Ascending aorta (tissue), 2 donors: Measurements from ENCODE around the gene C1QL2. TPM values are rescaled to one million over a fixed set of nuclear protein-coding genes. Genes with fewer than 3 reads are reported as not detected.

Source experiments
- DNase-seq, 2 donors: peaks; one replicate each; pipeline ENCODE4 v3.0.0-alpha.2; 2019; ENCODE audit warnings: low spot score in 2 of 2
- H3K27ac ChIP-seq, 2 donors: fragments of 200-600 bp; sonication (generic); one replicate each; pipeline ENCODE4 v1.5.1; 2016 to 2017; ENCODE audit warnings: mild to moderate bottlenecking in 1 of 2
- H3K27me3 ChIP-seq: fragments of 200-600 bp; sonication (generic); one replicate; pipeline ENCODE4 v1.5.1; 2017
- H3K36me3 ChIP-seq, 2 donors: fragments of 200-600 bp; sonication (generic); one replicate each; pipeline ENCODE4 v1.5.1; 2016
- H3K4me1 ChIP-seq, 2 donors: fragments of 200-600 bp; sonication (generic); one replicate each; pipeline ENCODE4 v1.5.1; 2016 to 2017; ENCODE audit warnings: mild to moderate bottlenecking in 1 of 2
- H3K4me3 ChIP-seq, 2 donors: fragments of 200-600 bp; sonication (generic); one replicate each; pipeline ENCODE4 v1.5.1; 2016 to 2017; ENCODE audit warnings: mild to moderate bottlenecking in 1 of 2
- H3K9me3 ChIP-seq, 2 donors: fragments of 200-600 bp; sonication (generic); one replicate each; pipeline ENCODE4 v1.5.1; 2016
- intact Hi-C: fragments of 100-400 bp; cut with DNase I; formaldehyde crosslinking; loops from one replicate; pipeline ENCODE4 v1.15.1; 2023
- total RNA-seq: library from RNA; depleted of rRNA; stranded (reverse); fragments of >200 nt; gene quantifications from one replicate; pipeline ENCODE4 v1.1.0, GENCODE V29; 2016
- TF ChIP-seq, protein P1 (sequence below), 3 experiments: fragments of 200-600 bp in 2 of 3; fragments of 450-650 bp in 1 of 3; sonication (generic) in 2 of 3; IDR thresholded peaks; one replicate each; pipeline ENCODE4 v1.5.1; 2016 to 2019; ENCODE audit warnings: antibody characterized with exemption in 3 of 3, mild to moderate bottlenecking in 1 of 3, moderate library complexity in 1 of 3

Gene C1QL2
- total RNA-seq, 1 donor from 2014 or later = 11.6 TPM

DNA sequence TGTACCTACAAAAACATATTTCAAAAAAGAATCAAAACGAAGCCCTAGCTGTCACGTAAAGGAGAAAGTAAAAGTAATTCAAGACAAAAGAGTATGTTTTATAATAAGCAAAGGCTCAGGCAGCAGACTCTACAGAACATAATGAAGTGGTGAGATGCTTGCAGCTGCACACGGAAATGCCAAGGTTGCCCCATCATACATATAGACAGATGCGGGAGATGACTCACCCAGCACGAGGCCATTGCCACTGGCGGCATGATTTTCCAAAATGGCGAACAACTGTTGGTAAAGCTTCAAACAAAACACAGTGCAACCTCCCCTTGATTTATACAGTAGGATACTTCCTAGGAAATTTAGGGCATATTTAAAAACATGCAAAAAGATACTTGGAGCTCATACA is 26.0 kb upstream of the C1QL2 start:
- Histone ChIP-seq H3K36me3 (no peaks in the 10 kb centered on the region), H3K27ac (no peak overlapping the region), H3K4me1 (no peaks in the 10 kb centered on the region), H3K4me3 (no peak overlapping the region), H3K27me3 (no peaks in the 10 kb centered on the region), H3K9me3 (no peaks in the 10 kb centered on the region)
- intact Hi-C loops = no loop called here
- TF ChIP-seq, protein P1, sequence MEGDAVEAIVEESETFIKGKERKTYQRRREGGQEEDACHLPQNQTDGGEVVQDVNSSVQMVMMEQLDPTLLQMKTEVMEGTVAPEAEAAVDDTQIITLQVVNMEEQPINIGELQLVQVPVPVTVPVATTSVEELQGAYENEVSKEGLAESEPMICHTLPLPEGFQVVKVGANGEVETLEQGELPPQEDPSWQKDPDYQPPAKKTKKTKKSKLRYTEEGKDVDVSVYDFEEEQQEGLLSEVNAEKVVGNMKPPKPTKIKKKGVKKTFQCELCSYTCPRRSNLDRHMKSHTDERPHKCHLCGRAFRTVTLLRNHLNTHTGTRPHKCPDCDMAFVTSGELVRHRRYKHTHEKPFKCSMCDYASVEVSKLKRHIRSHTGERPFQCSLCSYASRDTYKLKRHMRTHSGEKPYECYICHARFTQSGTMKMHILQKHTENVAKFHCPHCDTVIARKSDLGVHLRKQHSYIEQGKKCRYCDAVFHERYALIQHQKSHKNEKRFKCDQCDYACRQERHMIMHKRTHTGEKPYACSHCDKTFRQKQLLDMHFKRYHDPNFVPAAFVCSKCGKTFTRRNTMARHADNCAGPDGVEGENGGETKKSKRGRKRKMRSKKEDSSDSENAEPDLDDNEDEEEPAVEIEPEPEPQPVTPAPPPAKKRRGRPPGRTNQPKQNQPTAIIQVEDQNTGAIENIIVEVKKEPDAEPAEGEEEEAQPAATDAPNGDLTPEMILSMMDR (IDR thresholded peaks at IDR 0.05) = no peak
- DNase-seq = no peak

DNA sequence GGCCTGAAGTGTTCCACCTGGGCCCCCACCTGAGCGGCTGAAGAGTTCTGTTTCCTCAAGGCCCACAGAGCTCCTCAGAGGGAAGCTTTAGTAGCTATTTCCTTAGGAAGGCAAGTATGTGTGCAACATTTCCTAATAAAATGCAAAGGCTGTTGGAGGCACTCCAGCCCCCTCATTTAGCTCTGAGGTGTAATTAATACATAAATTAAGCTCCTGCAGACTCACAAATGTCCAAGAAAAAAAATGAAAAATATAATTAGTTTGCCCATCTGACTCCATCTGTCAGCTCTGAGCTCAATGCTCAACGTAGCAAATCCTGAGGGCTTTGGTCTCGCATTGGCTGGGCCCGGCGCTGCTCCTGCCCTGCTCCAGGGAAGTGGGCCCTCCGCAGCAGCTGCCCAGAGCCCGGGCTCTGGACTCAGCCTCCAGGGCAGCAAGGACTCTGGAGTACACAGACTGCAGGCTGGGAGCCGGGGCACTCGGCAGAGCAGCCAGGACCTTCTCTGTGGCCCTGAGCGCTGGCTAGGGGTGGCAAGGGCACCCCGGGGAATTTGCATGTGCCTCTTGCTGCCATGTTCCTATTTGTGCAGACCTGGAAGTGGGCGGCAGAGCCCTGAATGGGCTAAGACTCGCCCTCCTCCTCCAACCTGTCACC is 23.4 kb upstream of the C1QL2 start:
- no peaks in the 10 kb centered on the region for H3K4me1 ChIP-seq
- no peak for DNase-seq
- intact Hi-C loops = no loop called here
- H3K36me3 ChIP-seq = no peaks in the 10 kb centered on the region
- H3K27ac ChIP-seq = no peak overlapping the region
- TF ChIP-seq, protein P1 (IDR thresholded peaks at IDR 0.05) = no peak
- no peak overlapping the region for H3K4me3 ChIP-seq
- no peaks in the 10 kb centered on the region for H3K27me3 ChIP-seq
- no peaks in the 10 kb centered on the region for H3K9me3 ChIP-seq

DNA sequence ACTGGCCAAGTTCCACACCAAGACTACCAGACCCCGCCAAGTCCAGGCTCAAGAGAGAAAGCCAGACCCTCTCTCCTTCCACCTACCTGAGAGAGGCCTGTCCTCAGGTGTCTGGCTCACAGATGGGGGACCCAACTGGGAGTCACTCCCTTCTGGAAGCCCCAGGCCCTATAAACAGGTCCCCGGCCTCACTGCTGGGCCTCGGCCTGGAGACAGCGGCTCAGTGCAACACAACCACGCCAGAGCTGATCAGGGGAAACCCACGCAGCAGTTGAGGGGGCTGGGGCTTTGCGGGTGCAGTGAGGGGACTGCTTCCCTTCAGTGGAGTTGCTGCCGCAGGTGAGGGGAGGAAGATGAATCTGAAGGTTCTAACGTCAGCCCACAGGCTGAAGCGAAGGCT is 22.8 kb upstream of the C1QL2 start:
- no peak for DNase-seq
- no peaks in the 10 kb centered on the region for H3K9me3 ChIP-seq
- intact Hi-C loops = no loop called here
- H3K27ac ChIP-seq = no peak overlapping the region
- no peaks in the 10 kb centered on the region for H3K36me3 ChIP-seq
- TF ChIP-seq, protein P1 (IDR thresholded peaks at IDR 0.05) = no peak
- H3K4me3 ChIP-seq = no peak overlapping the region
- no peaks in the 10 kb centered on the region for H3K27me3 ChIP-seq
- no peaks in the 10 kb centered on the region for H3K4me1 ChIP-seq

DNA sequence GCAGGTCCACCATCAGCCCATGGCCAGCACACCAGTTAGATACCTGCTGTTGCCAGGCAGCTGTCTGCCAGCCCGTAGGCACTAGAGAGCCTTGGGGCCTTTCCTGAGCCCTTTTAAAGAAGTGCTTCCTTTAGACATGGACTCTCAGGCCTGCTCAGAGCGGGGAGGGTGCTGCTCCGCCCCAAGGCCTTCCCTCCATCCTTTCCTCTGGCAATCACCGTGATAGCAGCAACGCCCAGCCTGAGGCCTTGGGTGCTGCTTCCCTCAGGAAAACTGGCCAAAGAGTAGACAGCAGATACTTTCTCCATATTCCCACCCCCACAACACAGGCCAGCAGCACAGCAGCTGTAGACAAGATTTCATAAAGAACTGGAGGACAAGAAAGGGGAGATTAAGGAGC is 22.3 kb upstream of the C1QL2 start:
- intact Hi-C loops = no loop called here
- H3K9me3 ChIP-seq = no peaks in the 10 kb centered on the region
- TF ChIP-seq, protein P1 (IDR thresholded peaks at IDR 0.05) = no peak
- no peak overlapping the region for H3K4me3 ChIP-seq
- H3K27me3 ChIP-seq = no peaks in the 10 kb centered on the region
- H3K27ac ChIP-seq = no peak overlapping the region
- no peak for DNase-seq
- H3K36me3 ChIP-seq = no peaks in the 10 kb centered on the region
- H3K4me1 ChIP-seq = no peaks in the 10 kb centered on the region

DNA sequence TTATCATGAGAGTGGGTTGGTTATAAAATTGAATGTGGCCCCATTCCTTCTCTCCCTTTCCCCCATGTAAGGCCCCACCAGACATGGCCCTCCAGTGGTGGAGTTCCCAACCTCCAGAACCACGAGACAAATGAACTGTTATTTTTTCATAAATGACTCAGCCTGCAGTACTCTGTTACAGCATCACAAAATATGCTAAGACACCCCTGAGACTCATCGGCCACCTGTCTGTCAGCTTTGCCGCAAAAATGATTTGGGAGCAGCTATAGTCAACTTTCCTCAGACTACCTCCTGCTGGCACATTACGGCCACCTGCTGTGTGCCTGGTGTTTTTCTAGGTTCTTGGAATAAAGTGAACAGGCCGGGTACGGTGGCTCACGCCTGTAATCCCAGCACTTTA is 21.4 kb upstream of the C1QL2 start:
- DNase-seq = no peak
- no peaks in the 10 kb centered on the region for H3K4me1 ChIP-seq
- no peak overlapping the region for H3K27ac ChIP-seq
- intact Hi-C loops = no loop called here
- TF ChIP-seq, protein P1 (IDR thresholded peaks at IDR 0.05) = no peak
- H3K4me3 ChIP-seq = no peak overlapping the region
- no peaks in the 10 kb centered on the region for H3K36me3 ChIP-seq
- H3K9me3 ChIP-seq = no peaks in the 10 kb centered on the region
- H3K27me3 ChIP-seq = no peaks in the 10 kb centered on the region

DNA sequence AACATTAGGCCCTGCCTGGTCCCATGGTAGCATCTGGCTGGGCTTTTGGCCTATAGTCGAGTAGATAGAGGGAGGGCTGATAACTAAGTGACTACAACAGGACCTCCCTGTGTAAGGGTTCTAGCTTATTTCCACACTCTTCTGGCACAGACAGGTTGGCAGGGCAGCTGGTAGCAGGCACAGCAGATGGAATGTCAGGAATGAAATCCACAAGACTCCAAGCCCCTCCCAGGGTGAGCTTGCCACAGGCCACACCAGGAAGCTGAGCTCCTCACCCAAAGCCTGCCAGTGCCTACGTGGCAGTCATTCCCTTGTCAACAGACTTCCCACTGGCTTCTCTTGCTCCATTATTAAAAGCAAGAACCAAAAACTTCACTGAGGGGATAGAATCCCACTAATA is 20.7 kb upstream of the C1QL2 start:
- TF ChIP-seq, protein P1 (IDR thresholded peaks at IDR 0.05) = no peak
- Histone ChIP-seq H3K27ac (no peak overlapping the region), H3K27me3 (no peaks in the 10 kb centered on the region), H3K4me3 (no peak overlapping the region), H3K4me1 (no peaks in the 10 kb centered on the region), H3K36me3 (no peaks in the 10 kb centered on the region), H3K9me3 (no peaks in the 10 kb centered on the region)
- intact Hi-C loops = no loop called here
- no peak for DNase-seq
